ENCODE data around the gene CHADL. TPM values are rescaled to one million over a fixed set of nuclear protein-coding genes. Genes with fewer than 3 reads are reported as not detected.

Gene CHADL
- total and polyA plus RNA-seq, 2 of the 8 experiments (the other 6 are each of a cell fraction or from before 2014, with no cell fraction given) = 0.78 to 1.4 TPM

GRCh38 chr22:41271787-41272186 lies 31.1 kb upstream of the CHADL start (continued):
- TF ChIP-seq, protein P1, sequence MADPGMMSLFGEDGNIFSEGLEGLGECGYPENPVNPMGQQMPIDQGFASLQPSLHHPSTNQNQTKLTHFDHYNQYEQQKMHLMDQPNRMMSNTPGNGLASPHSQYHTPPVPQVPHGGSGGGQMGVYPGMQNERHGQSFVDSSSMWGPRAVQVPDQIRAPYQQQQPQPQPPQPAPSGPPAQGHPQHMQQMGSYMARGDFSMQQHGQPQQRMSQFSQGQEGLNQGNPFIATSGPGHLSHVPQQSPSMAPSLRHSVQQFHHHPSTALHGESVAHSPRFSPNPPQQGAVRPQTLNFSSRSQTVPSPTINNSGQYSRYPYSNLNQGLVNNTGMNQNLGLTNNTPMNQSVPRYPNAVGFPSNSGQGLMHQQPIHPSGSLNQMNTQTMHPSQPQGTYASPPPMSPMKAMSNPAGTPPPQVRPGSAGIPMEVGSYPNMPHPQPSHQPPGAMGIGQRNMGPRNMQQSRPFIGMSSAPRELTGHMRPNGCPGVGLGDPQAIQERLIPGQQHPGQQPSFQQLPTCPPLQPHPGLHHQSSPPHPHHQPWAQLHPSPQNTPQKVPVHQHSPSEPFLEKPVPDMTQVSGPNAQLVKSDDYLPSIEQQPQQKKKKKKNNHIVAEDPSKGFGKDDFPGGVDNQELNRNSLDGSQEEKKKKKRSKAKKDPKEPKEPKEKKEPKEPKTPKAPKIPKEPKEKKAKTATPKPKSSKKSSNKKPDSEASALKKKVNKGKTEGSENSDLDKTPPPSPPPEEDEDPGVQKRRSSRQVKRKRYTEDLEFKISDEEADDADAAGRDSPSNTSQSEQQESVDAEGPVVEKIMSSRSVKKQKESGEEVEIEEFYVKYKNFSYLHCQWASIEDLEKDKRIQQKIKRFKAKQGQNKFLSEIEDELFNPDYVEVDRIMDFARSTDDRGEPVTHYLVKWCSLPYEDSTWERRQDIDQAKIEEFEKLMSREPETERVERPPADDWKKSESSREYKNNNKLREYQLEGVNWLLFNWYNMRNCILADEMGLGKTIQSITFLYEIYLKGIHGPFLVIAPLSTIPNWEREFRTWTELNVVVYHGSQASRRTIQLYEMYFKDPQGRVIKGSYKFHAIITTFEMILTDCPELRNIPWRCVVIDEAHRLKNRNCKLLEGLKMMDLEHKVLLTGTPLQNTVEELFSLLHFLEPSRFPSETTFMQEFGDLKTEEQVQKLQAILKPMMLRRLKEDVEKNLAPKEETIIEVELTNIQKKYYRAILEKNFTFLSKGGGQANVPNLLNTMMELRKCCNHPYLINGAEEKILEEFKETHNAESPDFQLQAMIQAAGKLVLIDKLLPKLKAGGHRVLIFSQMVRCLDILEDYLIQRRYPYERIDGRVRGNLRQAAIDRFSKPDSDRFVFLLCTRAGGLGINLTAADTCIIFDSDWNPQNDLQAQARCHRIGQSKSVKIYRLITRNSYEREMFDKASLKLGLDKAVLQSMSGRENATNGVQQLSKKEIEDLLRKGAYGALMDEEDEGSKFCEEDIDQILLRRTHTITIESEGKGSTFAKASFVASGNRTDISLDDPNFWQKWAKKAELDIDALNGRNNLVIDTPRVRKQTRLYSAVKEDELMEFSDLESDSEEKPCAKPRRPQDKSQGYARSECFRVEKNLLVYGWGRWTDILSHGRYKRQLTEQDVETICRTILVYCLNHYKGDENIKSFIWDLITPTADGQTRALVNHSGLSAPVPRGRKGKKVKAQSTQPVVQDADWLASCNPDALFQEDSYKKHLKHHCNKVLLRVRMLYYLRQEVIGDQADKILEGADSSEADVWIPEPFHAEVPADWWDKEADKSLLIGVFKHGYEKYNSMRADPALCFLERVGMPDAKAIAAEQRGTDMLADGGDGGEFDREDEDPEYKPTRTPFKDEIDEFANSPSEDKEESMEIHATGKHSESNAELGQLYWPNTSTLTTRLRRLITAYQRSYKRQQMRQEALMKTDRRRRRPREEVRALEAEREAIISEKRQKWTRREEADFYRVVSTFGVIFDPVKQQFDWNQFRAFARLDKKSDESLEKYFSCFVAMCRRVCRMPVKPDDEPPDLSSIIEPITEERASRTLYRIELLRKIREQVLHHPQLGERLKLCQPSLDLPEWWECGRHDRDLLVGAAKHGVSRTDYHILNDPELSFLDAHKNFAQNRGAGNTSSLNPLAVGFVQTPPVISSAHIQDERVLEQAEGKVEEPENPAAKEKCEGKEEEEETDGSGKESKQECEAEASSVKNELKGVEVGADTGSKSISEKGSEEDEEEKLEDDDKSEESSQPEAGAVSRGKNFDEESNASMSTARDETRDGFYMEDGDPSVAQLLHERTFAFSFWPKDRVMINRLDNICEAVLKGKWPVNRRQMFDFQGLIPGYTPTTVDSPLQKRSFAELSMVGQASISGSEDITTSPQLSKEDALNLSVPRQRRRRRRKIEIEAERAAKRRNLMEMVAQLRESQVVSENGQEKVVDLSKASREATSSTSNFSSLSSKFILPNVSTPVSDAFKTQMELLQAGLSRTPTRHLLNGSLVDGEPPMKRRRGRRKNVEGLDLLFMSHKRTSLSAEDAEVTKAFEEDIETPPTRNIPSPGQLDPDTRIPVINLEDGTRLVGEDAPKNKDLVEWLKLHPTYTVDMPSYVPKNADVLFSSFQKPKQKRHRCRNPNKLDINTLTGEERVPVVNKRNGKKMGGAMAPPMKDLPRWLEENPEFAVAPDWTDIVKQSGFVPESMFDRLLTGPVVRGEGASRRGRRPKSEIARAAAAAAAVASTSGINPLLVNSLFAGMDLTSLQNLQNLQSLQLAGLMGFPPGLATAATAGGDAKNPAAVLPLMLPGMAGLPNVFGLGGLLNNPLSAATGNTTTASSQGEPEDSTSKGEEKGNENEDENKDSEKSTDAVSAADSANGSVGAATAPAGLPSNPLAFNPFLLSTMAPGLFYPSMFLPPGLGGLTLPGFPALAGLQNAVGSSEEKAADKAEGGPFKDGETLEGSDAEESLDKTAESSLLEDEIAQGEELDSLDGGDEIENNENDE (IDR thresholded peaks at IDR 0.05; ENCODE audit: insufficient replicate concordance, low read length) = no peak
- TF ChIP-seq RAD21 (IDR thresholded peaks at IDR 0.05 in 1 of 2, conservative IDR thresholded peaks at IDR 0.05 in 1 of 2; ENCODE audit: low read depth in 2 of 2, low read length in 2 of 2) (no peak), TAF7 (optimal IDR thresholded peaks at IDR 0.05; ENCODE audit: borderline replicate concordance, low read depth, low read length) (no peak), HDAC6 (IDR thresholded peaks at IDR 0.05; ENCODE audit: low read depth, low read length) (no peak)
- TF ChIP-seq, protein P2, sequence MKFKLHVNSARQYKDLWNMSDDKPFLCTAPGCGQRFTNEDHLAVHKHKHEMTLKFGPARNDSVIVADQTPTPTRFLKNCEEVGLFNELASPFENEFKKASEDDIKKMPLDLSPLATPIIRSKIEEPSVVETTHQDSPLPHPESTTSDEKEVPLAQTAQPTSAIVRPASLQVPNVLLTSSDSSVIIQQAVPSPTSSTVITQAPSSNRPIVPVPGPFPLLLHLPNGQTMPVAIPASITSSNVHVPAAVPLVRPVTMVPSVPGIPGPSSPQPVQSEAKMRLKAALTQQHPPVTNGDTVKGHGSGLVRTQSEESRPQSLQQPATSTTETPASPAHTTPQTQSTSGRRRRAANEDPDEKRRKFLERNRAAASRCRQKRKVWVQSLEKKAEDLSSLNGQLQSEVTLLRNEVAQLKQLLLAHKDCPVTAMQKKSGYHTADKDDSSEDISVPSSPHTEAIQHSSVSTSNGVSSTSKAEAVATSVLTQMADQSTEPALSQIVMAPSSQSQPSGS (IDR thresholded peaks at IDR 0.05; ENCODE audit: low read length) = no peak
- TF ChIP-seq, protein P3, sequence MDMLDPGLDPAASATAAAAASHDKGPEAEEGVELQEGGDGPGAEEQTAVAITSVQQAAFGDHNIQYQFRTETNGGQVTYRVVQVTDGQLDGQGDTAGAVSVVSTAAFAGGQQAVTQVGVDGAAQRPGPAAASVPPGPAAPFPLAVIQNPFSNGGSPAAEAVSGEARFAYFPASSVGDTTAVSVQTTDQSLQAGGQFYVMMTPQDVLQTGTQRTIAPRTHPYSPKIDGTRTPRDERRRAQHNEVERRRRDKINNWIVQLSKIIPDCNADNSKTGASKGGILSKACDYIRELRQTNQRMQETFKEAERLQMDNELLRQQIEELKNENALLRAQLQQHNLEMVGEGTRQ (IDR thresholded peaks at IDR 0.05; ENCODE audit: low read length) = no peak
